RWPE1 (cell line): Measurements from ENCODE around the gene SLC44A1.

Source experiments
- CTCF ChIA-PET: fragments of 350-600 bp; sonication (Branson Sonifier 250); formaldehyde crosslinking; extraction: SDS; loops from one replicate; lab custom pipeline; 2021; lab: Yijun Ruan, JAX
- POLR2A ChIA-PET: fragments of 400-600 bp; formaldehyde crosslinking; extraction: SDS; loops from one replicate; lab custom pipeline; 2020; ENCODE audit warnings: antibody characterized with exemption; ENCODE audit not compliant: low non-redundant PET; lab: Yijun Ruan, JAX
- DNase-seq: peaks from one replicate; pipeline ENCODE4 v3.0.0; 2012; ENCODE audit warnings: low spot score
- H3K27ac ChIP-seq: fragments of 450-650 bp; 2 replicates; pipeline ENCODE4 v1.5.1; 2017
- TF ChIP-seq, protein P1 (sequence below): fragments of 450-650 bp; conservative IDR thresholded peaks from 2 replicates; pipeline ENCODE4 v1.5.1; 2017; ENCODE audit warnings: low read depth, mild to moderate bottlenecking

The SLC44A1 gene

DNA sequence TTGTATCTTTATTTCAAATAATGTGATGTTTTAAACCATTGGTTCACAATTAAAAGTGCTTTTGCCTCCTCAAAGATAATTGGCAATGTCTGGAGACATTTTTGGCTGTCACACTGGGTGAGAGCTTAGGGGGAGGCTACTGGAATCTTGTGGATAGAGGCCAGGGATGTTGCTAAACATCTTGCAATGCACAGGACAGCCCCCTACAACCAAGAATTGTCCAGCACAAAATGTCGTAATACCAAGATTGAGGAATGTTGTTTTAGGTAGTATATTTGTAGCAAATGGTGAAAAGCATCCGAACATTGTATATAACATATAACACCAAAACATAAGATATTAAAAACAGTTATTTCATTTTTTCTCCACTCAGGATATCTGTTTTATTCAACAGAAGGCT lies 99.8 kb downstream of the SLC44A1 start:
- no peak overlapping the region for H3K27ac ChIP-seq
- no peak for DNase-seq
- ChIA-PET POLR2A (no interaction called here), CTCF (interaction anchor here (0.6 to 0.7 kb wide), 3 partner anchors 23 to 183 kb away, joined by 3 to 5 read pairs (median 4); no protein-coding TSS in a partner anchor)
- TF ChIP-seq, protein P1, sequence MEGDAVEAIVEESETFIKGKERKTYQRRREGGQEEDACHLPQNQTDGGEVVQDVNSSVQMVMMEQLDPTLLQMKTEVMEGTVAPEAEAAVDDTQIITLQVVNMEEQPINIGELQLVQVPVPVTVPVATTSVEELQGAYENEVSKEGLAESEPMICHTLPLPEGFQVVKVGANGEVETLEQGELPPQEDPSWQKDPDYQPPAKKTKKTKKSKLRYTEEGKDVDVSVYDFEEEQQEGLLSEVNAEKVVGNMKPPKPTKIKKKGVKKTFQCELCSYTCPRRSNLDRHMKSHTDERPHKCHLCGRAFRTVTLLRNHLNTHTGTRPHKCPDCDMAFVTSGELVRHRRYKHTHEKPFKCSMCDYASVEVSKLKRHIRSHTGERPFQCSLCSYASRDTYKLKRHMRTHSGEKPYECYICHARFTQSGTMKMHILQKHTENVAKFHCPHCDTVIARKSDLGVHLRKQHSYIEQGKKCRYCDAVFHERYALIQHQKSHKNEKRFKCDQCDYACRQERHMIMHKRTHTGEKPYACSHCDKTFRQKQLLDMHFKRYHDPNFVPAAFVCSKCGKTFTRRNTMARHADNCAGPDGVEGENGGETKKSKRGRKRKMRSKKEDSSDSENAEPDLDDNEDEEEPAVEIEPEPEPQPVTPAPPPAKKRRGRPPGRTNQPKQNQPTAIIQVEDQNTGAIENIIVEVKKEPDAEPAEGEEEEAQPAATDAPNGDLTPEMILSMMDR = no peak

DNA sequence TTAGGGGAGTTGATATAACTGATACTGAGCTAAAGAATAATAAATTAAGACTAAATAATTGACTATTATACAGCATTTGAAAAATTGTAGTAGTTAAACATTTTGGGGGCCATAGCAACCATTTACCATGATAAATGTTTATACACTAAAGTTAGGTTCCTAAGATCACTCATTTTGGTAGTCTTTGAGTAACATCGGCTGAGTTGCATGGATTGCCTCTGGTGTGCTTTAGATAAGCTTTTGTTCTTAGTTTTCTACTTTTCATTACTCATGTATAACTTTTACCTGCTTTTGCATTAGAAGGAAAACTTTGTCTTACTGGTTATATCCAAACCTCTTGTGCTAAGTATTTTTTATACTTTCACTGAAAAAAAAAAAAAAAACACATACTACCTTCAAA lies 101.2 kb downstream of the SLC44A1 start:
- ChIA-PET CTCF (interaction anchor here (0.6 to 1.2 kb wide), 2 partner anchors 100 to 518 kb away, joined by 3 read pairs; no protein-coding TSS in a partner anchor), POLR2A (no interaction called here)
- TF ChIP-seq, protein P1 = no peak
- no peak for DNase-seq
- no peak overlapping the region for H3K27ac ChIP-seq

DNA sequence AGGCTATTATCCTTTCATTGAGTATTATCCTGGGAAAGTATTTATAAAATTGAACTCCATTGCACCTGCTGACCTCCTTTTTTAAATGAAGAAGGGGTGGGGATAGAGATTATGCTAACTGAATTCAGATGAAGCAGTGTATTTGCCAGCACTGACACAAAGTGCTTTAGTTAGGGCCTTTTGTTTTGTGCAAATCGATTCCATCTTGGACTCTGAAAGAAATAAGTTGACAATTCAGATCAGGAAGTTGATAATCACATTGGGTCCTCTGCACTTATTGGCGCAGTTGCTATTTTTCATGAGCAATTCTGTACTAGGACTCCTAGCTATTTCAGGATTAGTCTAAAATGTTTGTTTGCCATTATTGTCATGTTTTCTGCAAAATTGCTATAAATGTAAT lies 101.8 kb downstream of the SLC44A1 start:
- no peak for DNase-seq
- CTCF ChIA-PET = interaction anchor here (0.7 to 1.2 kb wide), 2 partner anchors 101 to 1230 kb away, joined by 3 to 5 read pairs; no protein-coding TSS in a partner anchor
- POLR2A ChIA-PET = no interaction called here
- H3K27ac ChIP-seq = no peak overlapping the region
- TF ChIP-seq, protein P1 = no peak

DNA sequence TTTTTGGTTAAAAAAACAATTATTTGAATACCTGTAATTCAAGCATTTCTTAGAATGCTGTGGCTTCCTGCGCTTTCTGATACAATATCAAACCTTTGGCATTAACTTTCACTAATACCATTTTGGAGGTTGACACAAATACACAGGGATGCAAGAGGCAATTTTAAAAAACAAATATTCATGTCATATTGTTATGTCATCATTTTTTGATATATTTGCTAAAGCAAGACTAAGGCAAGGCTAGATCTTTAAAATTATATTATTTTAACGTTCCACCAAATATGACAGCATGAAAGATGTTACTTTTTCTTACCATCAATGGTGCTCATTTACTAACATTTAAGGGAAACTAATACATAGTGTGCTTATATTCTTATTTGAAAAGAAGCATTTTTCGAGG lies 110.0 kb downstream of the SLC44A1 start:
- TF ChIP-seq, protein P1 = no peak
- CTCF ChIA-PET = interaction anchor here (0.6 kb wide), 1 partner anchor 41 kb away, joined by 5 read pairs; no protein-coding TSS in a partner anchor
- no peak overlapping the region for H3K27ac ChIP-seq
- no peak for DNase-seq
- POLR2A ChIA-PET = no interaction called here

DNA sequence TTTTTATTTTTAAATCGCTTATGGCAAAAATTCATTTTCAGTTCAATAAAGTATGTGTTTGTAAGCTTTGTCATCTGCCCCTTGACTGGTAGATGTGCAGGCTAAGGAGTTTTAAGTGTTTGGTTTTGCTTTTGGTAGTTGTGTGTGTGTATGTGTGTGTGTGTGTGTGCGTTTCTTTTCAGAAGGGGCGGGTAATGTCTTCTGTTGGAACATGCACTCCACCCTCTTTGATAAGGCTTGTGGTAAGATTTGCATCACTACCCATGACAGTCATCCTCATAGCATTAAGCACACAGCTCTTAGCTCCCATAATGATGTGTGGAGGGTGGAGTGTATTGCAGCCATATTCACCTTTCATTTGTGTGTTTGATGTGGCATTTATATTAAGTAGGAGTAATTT lies 111.3 kb downstream of the SLC44A1 start:
- no peak overlapping the region for H3K27ac ChIP-seq
- ChIA-PET POLR2A (no interaction called here), CTCF (interaction anchor here (0.6 to 0.7 kb wide), 3 partner anchors 52 to 503 kb away, joined by 4 to 6 read pairs (median 4); no protein-coding TSS in a partner anchor)
- TF ChIP-seq, protein P1 = no peak
- peak; percentile 9 for DNase-seq

DNA sequence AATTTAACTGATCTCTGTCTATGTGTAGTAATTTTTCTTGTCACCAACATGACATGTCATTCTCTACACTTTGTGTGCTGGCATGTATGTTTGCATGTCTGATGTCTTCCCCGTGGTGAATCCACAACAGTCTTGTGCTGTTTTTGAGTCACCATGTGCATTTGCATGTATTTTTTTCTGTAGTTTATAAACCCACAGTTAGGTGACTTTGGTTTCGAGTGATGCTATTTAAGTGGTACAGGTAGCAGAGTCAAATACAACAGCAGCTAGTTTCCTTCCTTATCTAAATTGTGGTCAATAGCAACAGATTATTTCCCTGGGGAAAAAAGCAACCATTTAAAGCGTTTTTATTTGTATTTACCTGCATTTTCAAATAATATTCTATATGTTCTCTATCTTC lies 113.5 kb downstream of the SLC44A1 start:
- CTCF ChIA-PET = interaction anchor here (1.0 kb wide), 1 partner anchor 83 kb away, joined by 4 read pairs; no protein-coding TSS in a partner anchor
- TF ChIP-seq, protein P1 = no peak
- POLR2A ChIA-PET = no interaction called here

More for the DNA sequence above, 113.5 kb downstream of the SLC44A1 start:
- DNase-seq = no peak
- H3K27ac ChIP-seq = no peak overlapping the region
